MM.1S (cell line): ENCODE data around the gene LRMDA.

Experiments used
- DNase-seq: peaks from one replicate; pipeline ENCODE4 v3.0.0-alpha.2; 2015
- H2AFZ ChIP-seq: fragments of 300-600 bp; sonication (generic); 2 replicates; pipeline ENCODE4 v1.6.0; 2016; ENCODE audit warnings: antibody characterized with exemption, low read length
- H3F3A ChIP-seq: fragments of 300-600 bp; sonication (generic); 2 replicates; pipeline ENCODE4 v1.6.1; 2016; ENCODE audit warnings: mild to moderate bottlenecking, antibody characterized with exemption, low read length, moderate library complexity, mixed read lengths; ENCODE audit not compliant: insufficient read depth
- H3K27ac ChIP-seq: fragments of 300-600 bp; sonication (generic); 2 replicates; pipeline ENCODE4 v1.5.1; 2016; ENCODE audit warnings: mild to moderate bottlenecking, low read length
- H3K27me3 ChIP-seq: fragments of 300-600 bp; sonication (generic); replicated peaks from 2 replicates; pipeline ENCODE4 v1.6.0; 2016; ENCODE audit warnings: low read length; ENCODE audit not compliant: insufficient read depth
- H3K36me3 ChIP-seq: fragments of 300-600 bp; sonication (generic); replicated peaks from 2 replicates; pipeline ENCODE4 v1.6.1; 2016; ENCODE audit warnings: mild to moderate bottlenecking, low read length, mixed read lengths; ENCODE audit not compliant: insufficient read depth
- H3K4me1 ChIP-seq: fragments of 300-600 bp; sonication (generic); 2 replicates; pipeline ENCODE4 v1.6.1; 2016; ENCODE audit warnings: low read length, mixed read lengths
- H3K4me2 ChIP-seq: fragments of 300-600 bp; sonication (generic); 2 replicates; pipeline ENCODE4 v1.6.0; 2016; ENCODE audit warnings: low read depth, low read length
- H3K4me3 ChIP-seq: fragments of 300-600 bp; sonication (generic); 2 replicates; pipeline ENCODE4 v1.5.1; 2016; ENCODE audit warnings: low read length, mixed read lengths
- H3K79me2 ChIP-seq: fragments of 300-600 bp; sonication (generic); 2 replicates; pipeline ENCODE4 v1.6.1; 2016; ENCODE audit warnings: mixed run types, low read length, mixed read lengths
- H3K9ac ChIP-seq: fragments of 300-600 bp; sonication (generic); 2 replicates; pipeline ENCODE4 v1.6.1; 2016; ENCODE audit warnings: low read length, mixed read lengths
- H3K9me2 ChIP-seq: fragments of 300-600 bp; sonication (generic); replicated peaks from 2 replicates; pipeline ENCODE4 v1.6.1; 2016; ENCODE audit warnings: mild to moderate bottlenecking, low read length, mixed read lengths; ENCODE audit not compliant: insufficient read depth
- H3K9me3 ChIP-seq: fragments of 300-600 bp; sonication (generic); replicated peaks from 2 replicates; pipeline ENCODE4 v1.6.1; 2016; ENCODE audit warnings: mild to moderate bottlenecking, low read length, mixed read lengths; ENCODE audit not compliant: insufficient read depth
- H4K20me1 ChIP-seq: fragments of 300-600 bp; sonication (generic); 2 replicates; pipeline ENCODE4 v1.6.1; 2016; ENCODE audit warnings: mild to moderate bottlenecking, low read length, moderate library complexity, mixed read lengths; ENCODE audit not compliant: insufficient read depth
- EZH2 ChIP-seq: fragments of 300-600 bp; sonication (generic); optimal IDR thresholded peaks from 2 replicates; pipeline ENCODE3; 2017; ENCODE audit warnings: low read depth, mild to moderate bottlenecking, antibody characterized with exemption, low read length, mixed read lengths
- EZH2phosphoT487 ChIP-seq: fragments of 300-600 bp; sonication (generic); IDR thresholded peaks from 2 replicates; pipeline ENCODE4 v1.6.1; 2018; ENCODE audit warnings: antibody characterized with exemption, low read length
- TF ChIP-seq, protein P1 (sequence below): fragments of 300-600 bp; sonication (generic); IDR thresholded peaks from 2 replicates; pipeline ENCODE4 v1.5.1; 2016; ENCODE audit warnings: antibody characterized with exemption, low read length, mixed read lengths

The LRMDA gene

DNA sequence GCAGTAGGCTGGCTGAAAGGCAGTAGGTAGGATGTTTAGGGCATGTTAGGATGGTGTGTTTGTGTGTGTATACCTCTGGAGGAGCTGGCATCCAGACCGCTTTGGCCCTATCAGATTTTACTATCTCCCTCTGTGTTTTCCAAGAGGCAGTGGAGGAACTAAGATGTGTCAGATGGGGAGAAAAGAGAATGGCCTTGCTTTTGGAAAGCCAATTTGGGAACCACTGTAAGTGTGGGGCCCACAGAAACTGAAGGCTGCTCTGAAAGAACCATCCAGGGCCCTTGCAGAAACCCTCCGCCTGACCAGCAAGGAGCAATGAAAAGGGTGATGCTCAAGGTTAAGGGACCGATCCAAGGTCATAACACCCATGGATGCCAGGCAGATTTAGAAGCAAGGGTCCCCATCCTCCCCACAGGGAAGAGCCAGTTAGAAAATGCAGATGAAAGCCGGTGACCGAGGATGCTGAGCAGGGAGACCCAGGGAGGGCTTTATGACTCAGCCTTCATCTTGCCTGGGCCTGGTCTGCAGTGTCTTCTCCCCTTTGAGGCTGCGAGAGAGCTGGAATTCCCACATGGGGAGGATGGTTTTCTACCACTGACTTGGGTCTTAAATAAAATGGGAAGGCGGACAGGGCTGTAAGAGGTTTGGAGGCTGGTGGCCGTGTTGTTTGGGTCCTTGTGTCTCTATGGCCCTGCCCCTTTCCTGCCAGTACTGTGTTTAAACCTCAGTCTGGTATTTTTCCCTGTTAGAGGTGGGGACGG lies 275.8 kb downstream of the LRMDA start:
- Histone ChIP-seq H3K4me3 (no peak overlapping the region), H3K9me2 (no peaks in the 10 kb centered on the region), H3K27me3 (no peaks in the 10 kb centered on the region), H3K9me3 (no peaks in the 10 kb centered on the region), H3K4me1 (no peaks in the 10 kb centered on the region), H2AFZ (no peak overlapping the region), H3K36me3 (no peaks in the 10 kb centered on the region), H3K9ac (no peak overlapping the region), H3K79me2 (no peaks in the 10 kb centered on the region), H3K27ac (no peak overlapping the region), H3K4me2 (no peak overlapping the region), H4K20me1 (no peaks in the 10 kb centered on the region), H3F3A (no peaks in the 10 kb centered on the region)
- TF ChIP-seq, protein P1, sequence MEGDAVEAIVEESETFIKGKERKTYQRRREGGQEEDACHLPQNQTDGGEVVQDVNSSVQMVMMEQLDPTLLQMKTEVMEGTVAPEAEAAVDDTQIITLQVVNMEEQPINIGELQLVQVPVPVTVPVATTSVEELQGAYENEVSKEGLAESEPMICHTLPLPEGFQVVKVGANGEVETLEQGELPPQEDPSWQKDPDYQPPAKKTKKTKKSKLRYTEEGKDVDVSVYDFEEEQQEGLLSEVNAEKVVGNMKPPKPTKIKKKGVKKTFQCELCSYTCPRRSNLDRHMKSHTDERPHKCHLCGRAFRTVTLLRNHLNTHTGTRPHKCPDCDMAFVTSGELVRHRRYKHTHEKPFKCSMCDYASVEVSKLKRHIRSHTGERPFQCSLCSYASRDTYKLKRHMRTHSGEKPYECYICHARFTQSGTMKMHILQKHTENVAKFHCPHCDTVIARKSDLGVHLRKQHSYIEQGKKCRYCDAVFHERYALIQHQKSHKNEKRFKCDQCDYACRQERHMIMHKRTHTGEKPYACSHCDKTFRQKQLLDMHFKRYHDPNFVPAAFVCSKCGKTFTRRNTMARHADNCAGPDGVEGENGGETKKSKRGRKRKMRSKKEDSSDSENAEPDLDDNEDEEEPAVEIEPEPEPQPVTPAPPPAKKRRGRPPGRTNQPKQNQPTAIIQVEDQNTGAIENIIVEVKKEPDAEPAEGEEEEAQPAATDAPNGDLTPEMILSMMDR = no peak
- no peak for TF ChIP-seq EZH2
- DNase-seq = no peak

DNA sequence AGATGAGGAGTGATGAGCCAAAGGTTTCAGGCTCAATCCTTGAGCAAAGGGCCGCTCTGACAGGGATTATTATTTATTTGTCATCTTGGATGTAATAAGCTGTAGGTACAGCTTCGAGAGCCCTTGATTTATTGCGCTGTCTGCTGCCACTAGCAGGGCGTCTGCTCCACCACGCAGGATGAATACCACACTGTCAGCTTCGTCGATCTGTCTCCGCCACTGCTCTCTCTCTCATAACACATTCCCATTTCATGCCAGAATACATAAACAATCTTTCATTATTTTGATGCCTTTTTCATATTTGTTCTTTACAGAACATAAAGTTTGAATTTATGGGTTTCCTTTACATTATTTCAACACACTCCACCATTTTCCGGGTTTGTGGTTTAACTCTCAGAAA lies 276.6 kb downstream of the LRMDA start:
- no peaks in the 10 kb centered on the region for H4K20me1 ChIP-seq
- no peaks in the 10 kb centered on the region for H3K27me3 ChIP-seq
- no peak overlapping the region for H3K4me3 ChIP-seq

DNA sequence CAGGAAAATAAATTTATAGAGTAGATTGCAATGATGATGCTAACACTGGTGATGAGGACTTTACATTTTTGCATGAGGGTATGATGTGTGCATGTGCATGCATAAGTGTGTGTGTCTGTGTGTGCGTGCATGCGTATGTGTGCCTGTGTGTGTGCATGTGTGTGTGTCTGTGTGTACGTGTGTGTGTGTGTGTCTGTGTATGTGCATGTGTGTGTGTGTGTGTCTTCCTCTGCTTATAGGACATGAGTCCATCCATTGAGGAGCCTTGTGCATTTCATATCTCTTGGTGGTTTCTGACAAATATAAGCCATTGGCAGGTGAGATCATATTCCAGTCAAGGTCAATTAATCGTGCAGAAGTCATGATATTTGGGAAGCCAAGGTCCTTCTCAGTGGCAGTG lies 277.8 kb downstream of the LRMDA start:
- no peaks in the 10 kb centered on the region for H3K79me2 ChIP-seq
- H3K9me2 ChIP-seq = no peaks in the 10 kb centered on the region
- H3K27ac ChIP-seq = no peak overlapping the region
- H3K27me3 ChIP-seq = no peaks in the 10 kb centered on the region
- no peak overlapping the region for H3K4me2 ChIP-seq
- H2AFZ ChIP-seq = no peak overlapping the region
- H4K20me1 ChIP-seq = no peaks in the 10 kb centered on the region
- H3K4me1 ChIP-seq = no peaks in the 10 kb centered on the region
- H3K9me3 ChIP-seq = no peaks in the 10 kb centered on the region
- H3F3A ChIP-seq = no peaks in the 10 kb centered on the region
- DNase-seq = no peak
- no peak overlapping the region for H3K9ac ChIP-seq
- H3K36me3 ChIP-seq = no peaks in the 10 kb centered on the region
- TF ChIP-seq EZH2 (no peak), EZH2phosphoT487 (no peak)
- TF ChIP-seq, protein P1 = no peak
- no peak overlapping the region for H3K4me3 ChIP-seq

More for the DNA sequence above, 276.6 kb downstream of the LRMDA start:
- Histone ChIP-seq H3K9me3 (no peaks in the 10 kb centered on the region), H3K9me2 (no peaks in the 10 kb centered on the region), H3K4me1 (no peaks in the 10 kb centered on the region), H3K4me2 (no peak overlapping the region), H3K9ac (no peak overlapping the region), H3F3A (no peaks in the 10 kb centered on the region), H3K27ac (no peak overlapping the region), H2AFZ (no peak overlapping the region), H3K36me3 (no peaks in the 10 kb centered on the region), H3K79me2 (no peaks in the 10 kb centered on the region)
- no peak for DNase-seq
- TF ChIP-seq, protein P1 = no peak
- no peak for TF ChIP-seq EZH2
- no peak for TF ChIP-seq EZH2phosphoT487
